HEK293 (cell line): ENCODE measurements around the gene AMIGO1.
A peak's percentile ranks its signal among the peaks of the same experiment; 100 is the strongest.

Source experiments
- CTCF ChIA-PET: fragments of 350-600 bp; formaldehyde crosslinking; extraction: SDS; loops from one replicate; lab custom pipeline; 2021; ENCODE audit warnings: antibody characterized with exemption; lab: Yijun Ruan, JAX
- POLR2A ChIA-PET: fragments of 300-600 bp; formaldehyde crosslinking; extraction: SDS; loops from one replicate; lab custom pipeline; 2020; ENCODE audit warnings: antibody characterized with exemption, inconsistent platforms; lab: Yijun Ruan, JAX
- H3K27ac ChIP-seq: fragments of 200-500 bp; sonication (Bioruptor generic); 2 replicates; pipeline ENCODE4 v1.5.1; 2014; ENCODE audit warnings: low read depth, low read length, control low read depth, inconsistent platforms; ENCODE audit errors: extremely low read depth
- H3K36me3 ChIP-seq, 2 experiments: fragments of 200-500 bp in 1 of 2; sonication (Bioruptor generic) in 1 of 2; 1 replicate in 1 of 2; 2 replicates in 1 of 2; pipeline ENCODE4 v1.5.1; 2014 to 2017; ENCODE audit warnings: inconsistent platforms in 2 of 2, low read length in 2 of 2; ENCODE audit not compliant: control insufficient read depth in 2 of 2, insufficient read depth in 1 of 2
- H3K4me1 ChIP-seq: fragments of 200-500 bp; sonication (Bioruptor generic); 2 replicates; pipeline ENCODE4 v1.5.1; 2014; ENCODE audit warnings: mild to moderate bottlenecking, low read length, inconsistent platforms; ENCODE audit not compliant: control insufficient read depth, insufficient read depth
- H3K4me3 ChIP-seq: 2 replicates; pipeline ENCODE4 v1.5.1; 2011; ENCODE audit warnings: low read depth, mild to moderate bottlenecking, control low read depth, low read length, moderate library complexity
- H3K9me3 ChIP-seq: fragments of 200-500 bp; sonication (Bioruptor generic); 2 replicates; pipeline ENCODE4 v1.5.1; 2014; ENCODE audit warnings: low read depth, low read length, inconsistent platforms; ENCODE audit not compliant: control insufficient read depth, insufficient read depth
- OSR2 ChIP-seq: fragments of 450-650 bp; formaldehyde crosslinking; IDR thresholded peaks from 2 replicates; pipeline ENCODE4 v1.5.1; 2016; ENCODE audit warnings: missing biosample characterization, missing genetic modification characterization
- SCRT2 ChIP-seq: fragments of 450-650 bp; formaldehyde crosslinking; IDR thresholded peaks from 2 replicates; pipeline ENCODE4 v1.5.1; 2016; ENCODE audit warnings: missing biosample characterization, missing genetic modification characterization
- TCF7L2 ChIP-seq: IDR thresholded peaks from 2 replicates; pipeline ENCODE4 v1.6.1; 2011; ENCODE audit warnings: low read depth, mild to moderate bottlenecking, inconsistent platforms, low read length, moderate library complexity, borderline replicate concordance
- TRIM28 ChIP-seq: IDR thresholded peaks from 2 replicates; pipeline ENCODE4 v1.6.1; 2011; ENCODE audit warnings: low read length, control low read depth, borderline replicate concordance
- ZBTB48 ChIP-seq: fragments of 450-650 bp; formaldehyde crosslinking; IDR thresholded peaks from 2 replicates; pipeline ENCODE4 v1.5.1; 2016; ENCODE audit warnings: missing biosample characterization, missing genetic modification characterization
- ZNF10 ChIP-seq: fragments of 450-650 bp; formaldehyde crosslinking; IDR thresholded peaks from 2 replicates; pipeline ENCODE4 v1.5.1; 2017; ENCODE audit warnings: missing biosample characterization, missing genetic modification characterization
- ZNF121 ChIP-seq: fragments of 450-650 bp; formaldehyde crosslinking; IDR thresholded peaks from 2 replicates; pipeline ENCODE4 v1.5.1; 2016; ENCODE audit warnings: missing biosample characterization, missing genetic modification characterization
- ZNF132 ChIP-seq: fragments of 450-650 bp; formaldehyde crosslinking; IDR thresholded peaks from 2 replicates; pipeline ENCODE4 v1.5.1; 2017; ENCODE audit warnings: missing biosample characterization, missing genetic modification characterization, borderline replicate concordance
- ZNF266 ChIP-seq: fragments of 450-650 bp; formaldehyde crosslinking; IDR thresholded peaks from 2 replicates; pipeline ENCODE4 v1.5.1; 2016; ENCODE audit warnings: missing biosample characterization, missing genetic modification characterization, low read depth
- ZNF366 ChIP-seq: fragments of 450-650 bp; formaldehyde crosslinking; conservative IDR thresholded peaks from 2 replicates; pipeline ENCODE4 v1.5.1; 2016; ENCODE audit warnings: missing biosample characterization, missing genetic modification characterization
- ZNF398 ChIP-seq: fragments of 450-650 bp; formaldehyde crosslinking; IDR thresholded peaks from 2 replicates; pipeline ENCODE4 v1.5.1; 2017; ENCODE audit warnings: missing biosample characterization, missing genetic modification characterization
- ZNF423 ChIP-seq: fragments of 450-650 bp; formaldehyde crosslinking; IDR thresholded peaks from 2 replicates; pipeline ENCODE4 v1.5.1; 2016; ENCODE audit warnings: missing biosample characterization, missing genetic modification characterization
- ZNF544 ChIP-seq: fragments of 450-650 bp; formaldehyde crosslinking; IDR thresholded peaks from 2 replicates; pipeline ENCODE4 v1.5.0; 2017; ENCODE audit warnings: missing biosample characterization, missing genetic modification characterization
- ZNF558 ChIP-seq: fragments of 450-650 bp; formaldehyde crosslinking; IDR thresholded peaks from 2 replicates; pipeline ENCODE4 v1.5.1; 2016; ENCODE audit warnings: missing biosample characterization, missing genetic modification characterization
- ZNF561 ChIP-seq: fragments of 450-650 bp; IDR thresholded peaks from 2 replicates; pipeline ENCODE4 v1.5.1; 2018; ENCODE audit warnings: missing biosample characterization, missing genetic modification characterization, borderline replicate concordance
- ZNF580 ChIP-seq: fragments of 450-650 bp; formaldehyde crosslinking; IDR thresholded peaks from 2 replicates; pipeline ENCODE4 v1.5.1; 2016; ENCODE audit warnings: missing biosample characterization, missing genetic modification characterization
- ZNF621 ChIP-seq: fragments of 450-650 bp; formaldehyde crosslinking; IDR thresholded peaks from 2 replicates; pipeline ENCODE4 v1.5.1; 2017; ENCODE audit warnings: missing biosample characterization, missing genetic modification characterization
- ZNF629 ChIP-seq: fragments of 450-650 bp; formaldehyde crosslinking; IDR thresholded peaks from 2 replicates; pipeline ENCODE4 v1.5.1; 2017; ENCODE audit warnings: missing biosample characterization, missing genetic modification characterization
- ZNF660 ChIP-seq: fragments of 450-650 bp; IDR thresholded peaks from 2 replicates; pipeline ENCODE4 v1.5.1; 2018; ENCODE audit warnings: missing biosample characterization, mild to moderate bottlenecking, missing genetic modification characterization
- ZNF677 ChIP-seq: fragments of 450-650 bp; IDR thresholded peaks from 2 replicates; pipeline ENCODE4 v1.5.0; 2018; ENCODE audit warnings: missing biosample characterization, mild to moderate bottlenecking, missing genetic modification characterization, moderate library complexity
- ZNF768 ChIP-seq: fragments of 450-650 bp; formaldehyde crosslinking; IDR thresholded peaks from 2 replicates; pipeline ENCODE4 v1.5.1; 2018; ENCODE audit warnings: missing biosample characterization, mild to moderate bottlenecking, missing genetic modification characterization

Gene AMIGO1

GRCh38 chr1:109521002-109521951 lies 11.8 kb upstream of the AMIGO1 start:
- TF ChIP-seq ZNF266 (tag by site-specific recombination) (no peak), ZBTB48 (0 out of 2 replicates have a peak, but pooled peaks have one; percentile 30)
- ChIA-PET CTCF (interaction anchor here (0.6 to 36.3 kb wide), 5 partner anchors 11 to 31 kb away, joined by 3 to 1152 read pairs (median 32); partner anchors contain the start of genes CYB561D1 and GPR61), POLR2A (no interaction called here)
- Histone ChIP-seq H3K4me3 (no peak overlapping the region), H3K4me1 (no peaks in the 10 kb centered on the region), H3K27ac (no peak overlapping the region), H3K36me3 (no peaks in the 10 kb centered on the region), H3K9me3 (no peaks in the 10 kb centered on the region)

GRCh38 chr1:109517337-109517736 lies 7.8 kb upstream of the AMIGO1 start:
- no peak overlapping the region for H3K27ac ChIP-seq
- no peaks in the 10 kb centered on the region for H3K9me3 ChIP-seq
- TF ChIP-seq ZNF621 (no peak), ZNF558 (tag by site-specific recombination) (no peak), ZNF10 (no peak), OSR2 (tag by site-specific recombination) (no peak), ZNF366 (tag by site-specific recombination) (no peak), ZNF580 (tag by site-specific recombination) (no peak), TRIM28 (no peak), ZNF629 (no peak)
- CTCF ChIA-PET, result interaction anchor here (18.0 to 36.3 kb wide), 2 partner anchors 15 to 23 kb away, joined by 303 to 1152 read pairs; partner anchors contain the start of genes CYB561D1 and GPR61
- no peaks in the 10 kb centered on the region for H3K4me1 ChIP-seq
- POLR2A ChIA-PET, result no interaction called here
- H3K36me3 ChIP-seq, result no peaks in the 10 kb centered on the region
- no peak overlapping the region for H3K4me3 ChIP-seq

- TF ChIP-seq TRIM28 (no peak), ZNF677 (no peak), ZNF423 (tag by site-specific recombination) (no peak), ZNF132 (no peak), ZNF561 (tag by site-specific recombination) (no peak), SCRT2 (no peak), ZNF544 (tag by site-specific recombination) (no peak), TCF7L2 (no peak), ZNF398 (no peak), ZNF768 (tag by site-specific recombination) (no peak), ZNF121 (tag by site-specific recombination) (no peak), ZNF660 (no peak)
- Histone ChIP-seq H3K4me1 (no peaks in the 10 kb centered on the region), H3K9me3 (no peaks in the 10 kb centered on the region), H3K27ac (no peak overlapping the region), H3K4me3 (no peak overlapping the region), H3K36me3 (no peaks in the 10 kb centered on the region)
- CTCF ChIA-PET, result interaction anchor here (18.0 to 36.3 kb wide), 2 partner anchors 16 to 22 kb away, joined by 303 to 1152 read pairs; partner anchors contain the start of genes CYB561D1 and GPR61
- POLR2A ChIA-PET, result no interaction called here
Measured at GRCh38 chr1:109516872-109517271, 7.3 kb upstream of the AMIGO1 start.
